K562 (cell line): Measurements from ENCODE around the gene CRADD. TPM values are rescaled to one million over a fixed set of nuclear protein-coding genes. Genes with fewer than 3 reads are reported as not detected.

Experiments
- ATAC-seq: fragments of 200-7000 bp; cut with Tn5 transposase; 3 replicates; pipeline ENCODE4 v1.9.1; 2020; ENCODE audit warnings: moderate library complexity
- BruUV-seq: library from RNA; stranded (reverse); fragments of 400-500 nt; replicated peaks from 2 replicates; lab custom pipeline; 2021; lab: Mats Ljungman, UMichigan
- CTCF ChIA-PET: fragments of 300-600 bp; formaldehyde crosslinking; extraction: SDS; loops from one replicate; lab custom pipeline; 2021; ENCODE audit warnings: low intra/inter-chr PET ratio; lab: Yijun Ruan, JAX
- POLR2A ChIA-PET: fragments of 300-600, 350-650 bp; sonication (Branson Sonifier 250); formaldehyde crosslinking; extraction: SDS; loops from one replicate; lab custom pipeline; 2021; ENCODE audit warnings: antibody characterized with exemption, inconsistent platforms; lab: Yijun Ruan, JAX
- DNase-seq, 4 experiments: peaks; one replicate each; pipeline versions ENCODE4 v3.0.0 to v3.0.0-alpha.2; 2011 to 2018; ENCODE audit warnings: low spot score in 3 of 4, mixed read lengths in 3 of 4; ENCODE audit errors: extremely low read depth in 1 of 4
- FAIRE-seq: peaks from 2 replicates; lab custom pipeline; 2011; peaks lifted over from hg19 to GRCh38; lab: Jason Lieb, UNC
- H2AFZ ChIP-seq: 2 replicates; pipeline ENCODE4 v1.6.0; 2011; ENCODE audit warnings: low read depth, low read length, control low read depth, inconsistent platforms
- H3K27ac ChIP-seq: fragments of 200-600 bp; 3 replicates; pipeline ENCODE4 v1.8.0; 2011; ENCODE audit warnings: low read depth, mild to moderate bottlenecking, control low read depth, inconsistent platforms, low read length, moderate library complexity, mixed read lengths; ENCODE audit errors: extremely low read depth
- H3K27me3 ChIP-seq, 2 experiments: fragments of 300-600 bp in 1 of 2; 2 replicates in 1 of 2; 3 replicates in 1 of 2; pipeline versions ENCODE4 v1.6.0 to v1.8.0; 2011; ENCODE audit warnings: inconsistent platforms in 2 of 2, low read length in 2 of 2, mild to moderate bottlenecking in 1 of 2, mixed read lengths in 1 of 2, moderate library complexity in 1 of 2; ENCODE audit not compliant: control insufficient read depth in 2 of 2, insufficient read depth in 2 of 2
- H3K36me3 ChIP-seq: fragments of 300-600 bp; 3 replicates; pipeline ENCODE4 v1.8.0; 2011; ENCODE audit warnings: mild to moderate bottlenecking, low read length, inconsistent platforms; ENCODE audit not compliant: control insufficient read depth, insufficient read depth
- H3K4me1 ChIP-seq, 2 experiments: fragments of 200-600 bp in 1 of 2; replicated peaks in 1 of 2; 2 replicates in 1 of 2; 3 replicates in 1 of 2; pipeline versions ENCODE4 v1.5.1 to v1.8.0; 2011; ENCODE audit warnings: inconsistent platforms in 2 of 2, low read length in 2 of 2, mild to moderate bottlenecking in 1 of 2, mixed read lengths in 1 of 2, moderate library complexity in 1 of 2; ENCODE audit not compliant: control insufficient read depth in 2 of 2, insufficient read depth in 2 of 2
- H3K4me2 ChIP-seq: 2 replicates; pipeline ENCODE4 v1.6.1; 2011; ENCODE audit warnings: low read length, control low read depth, inconsistent platforms, mixed read lengths; ENCODE audit not compliant: insufficient read depth
- H3K4me3 ChIP-seq: fragments of 200-600 bp; sonication (generic), shearing (Covaris generic); 2 replicates; pipeline ENCODE4 v1.5.1; 2016; ENCODE audit warnings: control low read depth, inconsistent platforms
- H3K79me2 ChIP-seq: fragments of 200-600 bp; 3 replicates; pipeline ENCODE4 v1.8.0; 2011; ENCODE audit warnings: low read length, inconsistent platforms; ENCODE audit not compliant: control insufficient read depth, insufficient read depth
- H3K9ac ChIP-seq, 2 experiments: 2 replicates each; pipeline versions ENCODE4 v1.6.0 to v1.6.1; 2011; ENCODE audit warnings: low read depth in 2 of 2, low read length in 2 of 2, control low read depth in 1 of 2, inconsistent platforms in 1 of 2, mild to moderate bottlenecking in 1 of 2, mixed read lengths in 1 of 2; ENCODE audit not compliant: insufficient read depth in 1 of 2
- H3K9me1 ChIP-seq: one replicate; pipeline ENCODE4 v1.6.0; 2011; ENCODE audit warnings: inconsistent platforms, mild to moderate bottlenecking, low read length, moderate library complexity; ENCODE audit not compliant: control insufficient read depth, insufficient read depth
- H3K9me3 ChIP-seq: replicated peaks from 2 replicates; pipeline ENCODE4 v1.5.1; 2011; ENCODE audit warnings: low read depth, low read length, inconsistent platforms; ENCODE audit not compliant: control insufficient read depth, insufficient read depth
- H4K20me1 ChIP-seq: replicated peaks from 2 replicates; pipeline ENCODE4 v1.6.1; 2011; ENCODE audit warnings: low read length, inconsistent platforms, mixed read lengths; ENCODE audit not compliant: control insufficient read depth, insufficient read depth
- ARID3A ChIP-seq: IDR thresholded peaks from 2 replicates; pipeline ENCODE4 v1.6.1; 2012; ENCODE audit warnings: low read depth, low read length, improper control_type of control experiment, borderline replicate concordance
- BRCA1 ChIP-seq, 2 experiments: fragments of 450-650 bp in 1 of 2; sonication (generic) in 1 of 2; formaldehyde crosslinking in 1 of 2; IDR thresholded peaks; 2 replicates each; pipeline versions ENCODE4 v1.5.0 to v1.6.1; 2017 to 2020; ENCODE audit warnings: mild to moderate bottlenecking in 1 of 2, missing genetic modification reagents in 1 of 2
- ELF2 ChIP-seq: fragments of 250-450 bp; sonication (Bioruptor Pico); IDR thresholded peaks from 2 replicates; pipeline ENCODE4 v1.5.0; 2021; ENCODE audit warnings: mild to moderate bottlenecking
- HCFC1 ChIP-seq: IDR thresholded peaks from 2 replicates; pipeline ENCODE4 v1.6.1; 2012; ENCODE audit warnings: low read depth, low read length, improper control_type of control experiment
- ILK ChIP-seq: fragments of 450-650 bp; IDR thresholded peaks from 2 replicates; pipeline ENCODE4 v1.6.1; 2016; ENCODE audit warnings: missing genetic modification characterization, low read depth, mild to moderate bottlenecking, missing compliant biosample characterization, moderate library complexity, borderline replicate concordance
- NFXL1 ChIP-seq: fragments of 450-650 bp; formaldehyde crosslinking; IDR thresholded peaks from 2 replicates; pipeline ENCODE4 v1.4.0; 2021; ENCODE audit warnings: mild to moderate bottlenecking
- NR1H2 ChIP-seq: sonication (generic); formaldehyde crosslinking; IDR thresholded peaks from 2 replicates; pipeline ENCODE4 v1.4.0; 2020; ENCODE audit warnings: mild to moderate bottlenecking, missing genetic modification reagents
- NR2C1 ChIP-seq, 2 experiments: fragments of 450-650 bp; IDR thresholded peaks; 2 replicates each; pipeline ENCODE4 v1.6.1; 2017; ENCODE audit warnings: mild to moderate bottlenecking in 2 of 2, antibody characterized with exemption in 1 of 2, inconsistent platforms in 1 of 2, missing compliant biosample characterization in 1 of 2, missing genetic modification characterization in 1 of 2
- PCBP2 ChIP-seq: fragments of 200-400 bp; formaldehyde crosslinking; IDR thresholded peaks from 2 replicates; pipeline ENCODE4 v1.6.1; 2018; ENCODE audit warnings: low read length, low read depth, mild to moderate bottlenecking, moderate library complexity; ENCODE audit not compliant: poor library complexity, severe bottlenecking
- PHB2 ChIP-seq: fragments of 450-650 bp; IDR thresholded peaks from 2 replicates; pipeline ENCODE4 v1.6.1; 2017; ENCODE audit warnings: low read depth
- PML ChIP-seq: IDR thresholded peaks from 2 replicates; pipeline ENCODE4 v1.6.1; 2012; ENCODE audit warnings: low read length, inconsistent platforms
- RAD51 ChIP-seq: fragments of 450-650 bp; IDR thresholded peaks from 2 replicates; pipeline ENCODE4 v1.7.1; 2016; ENCODE audit warnings: low read depth, mild to moderate bottlenecking, borderline replicate concordance
- RFX7 ChIP-seq: fragments of 250-450 bp; sonication (Bioruptor Pico); IDR thresholded peaks from 2 replicates; pipeline ENCODE4 v1.5.1; 2021; ENCODE audit warnings: mild to moderate bottlenecking
- ZNF644 ChIP-seq: fragments of 200-800 bp; sonication (Bioruptor generic); IDR thresholded peaks from 2 replicates; pipeline ENCODE4 v1.6.1; 2016; ENCODE audit warnings: low read depth, missing genetic modification characterization, missing compliant biosample characterization
- ZNF766 ChIP-seq: fragments of 200-800 bp; sonication (Bioruptor generic); conservative IDR thresholded peaks from 2 replicates; pipeline ENCODE4 v1.6.1; 2016; ENCODE audit warnings: missing genetic modification characterization, missing compliant biosample characterization
- WGBS: fragments of 100-300 bp; shearing (Covaris generic); methylation state at CpG from one replicate; pipeline ENCODE4 v1.1.6; 2016; ENCODE audit warnings: low coverage, mixed read lengths; ENCODE audit not compliant: insufficient coverage; ENCODE audit errors: missing lambda C conversion rate; 5-methylcytosine and 5-hydroxymethylcytosine counted together
- in situ Hi-C: fragments of 300-500 bp; cut with MboI; formaldehyde crosslinking; loops from 4 replicates; pipeline ENCODE4 v1.15.0; 2018; ENCODE audit warnings: inconsistent platforms, mixed read lengths
- intact Hi-C: fragments of 100-400 bp; cut with micrococcal nuclease; formaldehyde crosslinking; loops from 2 replicates; pipeline ENCODE4 v1.14.2; 2022
- polyA plus RNA-seq, 8 experiments: library from polyadenylated mRNA; depleted of rRNA in 4 of 8; stranded (reverse) in 5 of 8; unstranded in 3 of 8; fragments of >200 nt; fragmentation: Nextera tagmentation in 2 of 8; fragmentation: Illumina TruSeq in 1 of 8; extraction: Ambion mirVana in 2 of 8; extraction: Trizol in 1 of 8; gene quantifications; 2 replicates each; pipeline versions ENCODE4 v1.2.1 to v1.2.3, GENCODE V29; 2011 to 2014; ENCODE audit warnings: inconsistent platforms in 1 of 8, missing spikeins in 1 of 8
- total RNA-seq, 7 experiments: library from RNA; depleted of rRNA in 6 of 7; stranded (reverse); fragments of >200 nt in 6 of 7; fragmentation: Illumina TruSeq in 2 of 7; extraction: Trizol in 2 of 7; gene quantifications; 2 replicates each; pipeline versions ENCODE4 v1.2.1 to v1.2.3, GENCODE V29; 2011 to 2021; ENCODE audit warnings: low replicate concordance in 1 of 7
- TF ChIP-seq, protein P1 (sequence below): fragments of 250-450 bp; sonication (Bioruptor Pico); IDR thresholded peaks from 2 replicates; pipeline ENCODE4 v1.9.0; 2021; ENCODE audit warnings: mild to moderate bottlenecking, inconsistent platforms

Gene CRADD
- total and polyA plus RNA-seq, 9 of the 15 experiments (the other 6 are each of a cell fraction or from before 2014, with no cell fraction given) = 20.5 to 41.1 (median 25.9) TPM

DNA sequence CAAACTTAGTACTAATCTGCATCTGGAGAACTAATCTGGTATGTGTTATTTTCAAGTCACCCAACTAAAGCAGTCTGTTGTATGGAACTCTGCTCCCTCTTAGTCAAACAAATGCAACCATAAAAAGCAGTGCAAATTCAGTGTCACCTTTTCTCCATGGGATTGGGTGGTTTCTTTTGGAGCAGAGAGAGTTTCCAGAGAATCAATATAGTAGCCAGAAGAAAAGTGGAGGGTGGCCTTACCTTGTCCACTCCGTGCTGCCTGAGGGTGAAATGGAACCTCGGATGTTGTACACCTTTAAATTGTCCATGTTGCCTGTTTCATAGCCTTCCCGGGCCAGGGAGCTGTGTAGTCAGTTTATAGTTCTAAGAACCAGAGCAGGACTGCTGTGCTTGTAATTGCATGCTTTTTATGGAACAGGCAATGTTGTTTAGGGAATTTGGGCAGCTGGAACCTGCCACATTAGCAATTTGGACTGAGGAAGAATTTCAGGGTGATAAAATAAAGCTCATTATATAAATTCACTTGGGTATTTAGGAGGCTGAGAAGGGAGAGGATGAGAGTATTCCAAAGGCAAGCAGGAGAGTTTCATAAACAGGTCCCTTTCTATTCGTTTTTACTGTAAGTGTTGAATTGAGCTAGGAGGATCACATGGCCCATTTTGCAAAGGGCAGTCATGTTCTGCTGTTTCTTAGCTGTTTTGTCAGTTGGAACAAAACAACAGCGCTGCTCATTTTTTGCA is 60.5 kb downstream of the CRADD start:
- H3K9me3 ChIP-seq = no peaks in the 10 kb centered on the region; the same call in 1 of the 2 replicates
- peak overlapping the region; percentile 54 for H3K4me2 ChIP-seq
- no TSS peak for BruUV-seq
- H4K20me1 ChIP-seq = no peaks in the 10 kb centered on the region
- in situ Hi-C loops = no loop called here
- no peaks in the 10 kb centered on the region for H3K36me3 ChIP-seq
- H3K27me3 ChIP-seq = no peaks in the 10 kb centered on the region
- ChIA-PET POLR2A (interaction anchor here (0.5 to 1.8 kb wide), 9 partner anchors 8 to 1653 kb away, joined by 3 to 6 read pairs (median 4); no protein-coding TSS in a partner anchor), CTCF (no interaction called here)
- intact Hi-C loops = no loop called here
- FAIRE-seq = peak; percentile 73
- H3K4me1 ChIP-seq = peaks cover 6 to 24% of the 10 kb centered on the region in 2 experiments
- H3K9me1 ChIP-seq = no peaks in the 10 kb centered on the region
- DNase-seq = peak in 1 of 4 experiments; percentile 44
- WGBS = 6% methylated on average over 5 of the region's 5 CpGs
- ATAC-seq = peak; percentile 14
- peak overlapping the region; percentile 32 to 62; a peak in 3 of 4 replicates for H3K9ac ChIP-seq
- H3K79me2 ChIP-seq = peaks cover 46% of the 10 kb centered on the region
- H3K4me3 ChIP-seq = no peak overlapping the region
- H2AFZ ChIP-seq = peak overlapping the region; percentile 81
- peak overlapping the region; percentile 55 for H3K27ac ChIP-seq
- no peak for TF ChIP-seq PCBP2
- TF ChIP-seq NR2C1 (IDR thresholded peaks at IDR 0.05) = no peak
- no peak for TF ChIP-seq NR2C1 (tag; IDR thresholded peaks at IDR 0.05)
- TF ChIP-seq HCFC1 = no peak
- no peak for TF ChIP-seq NFXL1 (CRISPR knock-in tag)
- TF ChIP-seq ELF2 = no peak
- TF ChIP-seq PML = no peak
- 0 out of 2 replicates have a peak, but pooled peaks have one; percentile 9 for TF ChIP-seq ILK (tag)
- no peak for TF ChIP-seq ARID3A
- no peak for TF ChIP-seq PHB2
- TF ChIP-seq RFX7 = 0 out of 2 replicates have a peak, but pooled peaks have one; percentile 32
- TF ChIP-seq BRCA1 (IDR thresholded peaks at IDR 0.05) = no peak
- no peak for TF ChIP-seq BRCA1 (CRISPR knock-in tag; IDR thresholded peaks at IDR 0.05)
- TF ChIP-seq, protein P1, sequence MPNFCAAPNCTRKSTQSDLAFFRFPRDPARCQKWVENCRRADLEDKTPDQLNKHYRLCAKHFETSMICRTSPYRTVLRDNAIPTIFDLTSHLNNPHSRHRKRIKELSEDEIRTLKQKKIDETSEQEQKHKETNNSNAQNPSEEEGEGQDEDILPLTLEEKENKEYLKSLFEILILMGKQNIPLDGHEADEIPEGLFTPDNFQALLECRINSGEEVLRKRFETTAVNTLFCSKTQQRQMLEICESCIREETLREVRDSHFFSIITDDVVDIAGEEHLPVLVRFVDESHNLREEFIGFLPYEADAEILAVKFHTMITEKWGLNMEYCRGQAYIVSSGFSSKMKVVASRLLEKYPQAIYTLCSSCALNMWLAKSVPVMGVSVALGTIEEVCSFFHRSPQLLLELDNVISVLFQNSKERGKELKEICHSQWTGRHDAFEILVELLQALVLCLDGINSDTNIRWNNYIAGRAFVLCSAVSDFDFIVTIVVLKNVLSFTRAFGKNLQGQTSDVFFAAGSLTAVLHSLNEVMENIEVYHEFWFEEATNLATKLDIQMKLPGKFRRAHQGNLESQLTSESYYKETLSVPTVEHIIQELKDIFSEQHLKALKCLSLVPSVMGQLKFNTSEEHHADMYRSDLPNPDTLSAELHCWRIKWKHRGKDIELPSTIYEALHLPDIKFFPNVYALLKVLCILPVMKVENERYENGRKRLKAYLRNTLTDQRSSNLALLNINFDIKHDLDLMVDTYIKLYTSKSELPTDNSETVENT (CRISPR knock-in tag) = no peak
- TF ChIP-seq NR1H2 = no peak
- TF ChIP-seq RAD51 = peak; percentile 27; the same call in 1 of the 2 replicates
- TF ChIP-seq ZNF644 (tag) = no peak
- TF ChIP-seq ZNF766 (CRISPR knock-in tag) = 0 out of 2 replicates have a peak, but pooled peaks have one; percentile 10
